NOMO-1 (cell line): ENCODE results near the gene RING1.
A peak's percentile ranks its signal among the peaks of the same experiment; 100 is the strongest.

Experiments used
- DNase-seq, 2 experiments: peaks; one replicate each; lab custom pipeline; 2025; ENCODE audit not compliant: unreplicated experiment in 2 of 2; lab: John Stamatoyannopoulos, UW

RING1 gene

GRCh38 chr6:33192105-33192646, 16.1 kb upstream of the RING1 start, which contains the start of gene COL11A2:
Gene COL11A2 (minus strand): TSS chr6:33192467. CDS start chr6:33192240, 227 bp downstream.
- DNase-seq, result no peak

- DNase-seq, result no peak
These were observed 15.4 kb upstream of the RING1 start for GRCh38 chr6:33192671-33193602.

- no peak for DNase-seq
These were observed 14.7 kb upstream of the RING1 start for GRCh38 chr6:33193619-33194018.

GRCh38 chr6:33194431-33194979, 13.8 kb upstream of the RING1 start:
- DNase-seq, result no peak

- DNase-seq, result no peak
These were observed 12.8 kb upstream of the RING1 start for GRCh38 chr6:33195304-33196165.

- peak; percentile 33 to 63 for DNase-seq
These were observed 10.8 kb upstream of the RING1 start for GRCh38 chr6:33197431-33198048.

GRCh38 chr6:33198159-33198852, 10.0 kb upstream of the RING1 start:
- DNase-seq, result no peak

GRCh38 chr6:33198853-33199436, 9.4 kb upstream of the RING1 start:
- DNase-seq, result no peak

- peak; percentile 51 to 75 for DNase-seq
These were observed 8.5 kb upstream of the RING1 start for GRCh38 chr6:33199687-33200218.

GRCh38 chr6:33200219-33201146, 7.8 kb upstream of the RING1 start, which contains the start of the genes RXRB and SLC39A7:
Gene RXRB (minus strand): TSS chr6:33200665. CDS start chr6:33200476, 189 bp downstream.
Gene SLC39A7 (plus strand): TSS chr6:33200867. CDS start chr6:33201246, 379 bp downstream.
- peak; percentile 91 to 96 for DNase-seq

GRCh38 chr6:33201147-33201545, 7.2 kb upstream of the RING1 start:
- no peak for DNase-seq

GRCh38 chr6:33201935-33202334, 6.4 kb upstream of the RING1 start:
- no peak for DNase-seq

GRCh38 chr6:33202799-33203198, 5.5 kb upstream of the RING1 start:
- DNase-seq, result no peak

- no peak for DNase-seq
These were observed 4.7 kb upstream of the RING1 start for GRCh38 chr6:33203443-33204164.

- DNase-seq, result no peak
These were observed 4.2 kb upstream of the RING1 start for GRCh38 chr6:33204165-33204414.

- peak; percentile 88 to 95 for DNase-seq
These were observed 3.7 kb upstream of the RING1 start, which contains the start of gene HSD17B8 for GRCh38 chr6:33204415-33205190. Gene HSD17B8 (plus strand): TSS chr6:33204655. CDS start chr6:33204669, 14 bp downstream.
